HCT116 (cell line): ENCODE results near the gene S1PR4. TPM values are rescaled to one million over a fixed set of nuclear protein-coding genes. Genes with fewer than 3 reads are reported as not detected.

Experiments
- ATAC-seq: fragments of 200-7000 bp; cut with Tn5 transposase; 2 replicates; pipeline ENCODE4 v1.9.1; 2020; ENCODE audit warnings: mild to moderate bottlenecking, moderate library complexity
- BruUV-seq: library from RNA; stranded (reverse); fragments of 400-500 nt; replicated peaks from 2 replicates; lab custom pipeline; 2021; lab: Mats Ljungman, UMichigan
- CTCF ChIA-PET: fragments of 300-600 bp; sonication (Branson Sonifier 250); formaldehyde crosslinking; loops from one replicate; lab custom pipeline; 2021; ENCODE audit warnings: antibody characterized with exemption; lab: Charles Lee
- POLR2A ChIA-PET: fragments of 300-600, 350-600 bp; sonication (Branson Sonifier 250); formaldehyde crosslinking; loops from one replicate; lab custom pipeline; 2021; ENCODE audit warnings: antibody characterized with exemption; lab: Charles Lee
- RAD21 ChIA-PET, 2 experiments: fragments of 300-600 bp; sonication (Branson Sonifier 250); formaldehyde crosslinking; loops; one replicate each; lab custom pipeline; 2023; ENCODE audit warnings: low total read pairs in 2 of 2; ENCODE audit not compliant: uncharacterized antibody in 2 of 2, unreplicated experiment in 2 of 2, low non-redundant PET in 1 of 2; lab: Charles Lee
- DNase-seq: peaks from one replicate; pipeline ENCODE4 v3.0.0-alpha.2; 2010; ENCODE audit warnings: low read depth, low spot score
- H2AFZ ChIP-seq: fragments of 200-600 bp; shearing (Covaris generic), sonication (generic); 2 replicates; pipeline ENCODE4 v1.6.1; 2017; ENCODE audit warnings: low read depth, mixed run types, mixed read lengths, antibody characterized with exemption, low read length; ENCODE audit not compliant: poor library complexity, severe bottlenecking
- H3K27ac ChIP-seq: 2 replicates; pipeline ENCODE4 v1.5.1; 2012; ENCODE audit warnings: low read depth, low read length
- H3K27me3 ChIP-seq: fragments of 200-600 bp; sonication (generic); 2 replicates; pipeline ENCODE4 v1.6.1; 2016; ENCODE audit warnings: mixed run types, low read length, mixed read lengths; ENCODE audit not compliant: insufficient read depth
- H3K36me3 ChIP-seq, 2 experiments: fragments of 200-500 bp in 1 of 2; fragments of 200-600 bp in 1 of 2; sonication (Bioruptor generic) in 1 of 2; sonication (generic) in 1 of 2; 2 replicates each; pipeline versions ENCODE4 v1.5.1 to v1.6.1; 2014 to 2016; ENCODE audit warnings: low read length in 2 of 2, inconsistent platforms in 1 of 2, mixed read lengths in 1 of 2, mixed run types in 1 of 2; ENCODE audit not compliant: insufficient read depth in 2 of 2, control insufficient read depth in 1 of 2
- H3K4me1 ChIP-seq, 2 experiments: fragments of 200-600 bp in 1 of 2; sonication (generic) in 1 of 2; 2 replicates each; pipeline versions ENCODE4 v1.5.1 to v1.6.1; 2012 to 2017; ENCODE audit warnings: low read length in 2 of 2, inconsistent platforms in 1 of 2, mild to moderate bottlenecking in 1 of 2, mixed read lengths in 1 of 2, mixed run types in 1 of 2, moderate library complexity in 1 of 2; ENCODE audit not compliant: insufficient read depth in 2 of 2, control insufficient read depth in 1 of 2
- H3K4me2 ChIP-seq: fragments of 200-600 bp; sonication (generic); 2 replicates; pipeline ENCODE4 v1.6.1; 2017; ENCODE audit warnings: mixed run types, low read length, mixed read lengths
- H3K4me3 ChIP-seq, 2 experiments: fragments of 200-600 bp in 1 of 2; sonication (generic) in 1 of 2; replicated peaks in 1 of 2; 2 replicates each; pipeline ENCODE4 v1.5.1; 2011 to 2016; ENCODE audit warnings: low read length in 2 of 2, control low read depth in 1 of 2, low read depth in 1 of 2, mild to moderate bottlenecking in 1 of 2, mixed read lengths in 1 of 2, mixed run types in 1 of 2
- H3K79me2 ChIP-seq: fragments of 200-600 bp; sonication (generic); 2 replicates; pipeline ENCODE4 v1.6.1; 2017; ENCODE audit warnings: mild to moderate bottlenecking, mixed run types, low read length, moderate library complexity, mixed read lengths; ENCODE audit not compliant: insufficient read depth
- H3K9ac ChIP-seq: fragments of 200-600 bp; sonication (generic); 2 replicates; pipeline ENCODE4 v1.6.1; 2016; ENCODE audit warnings: low read length, mixed read lengths
- H3K9me2 ChIP-seq: fragments of 200-600 bp; sonication (generic), shearing (Covaris generic); 2 replicates; pipeline ENCODE4 v1.6.1; 2017; ENCODE audit warnings: mixed run types, mild to moderate bottlenecking, moderate library complexity; ENCODE audit not compliant: insufficient read depth
- H3K9me3 ChIP-seq, 2 experiments: fragments of 200-500 bp in 1 of 2; fragments of 200-600 bp in 1 of 2; sonication (Bioruptor generic) in 1 of 2; sonication (generic) in 1 of 2; 2 replicates each; pipeline ENCODE4 v1.6.1; 2014 to 2017; ENCODE audit warnings: low read length in 2 of 2, mixed read lengths in 2 of 2, inconsistent platforms in 1 of 2, low read depth in 1 of 2, mild to moderate bottlenecking in 1 of 2, mixed run types in 1 of 2, moderate library complexity in 1 of 2; ENCODE audit not compliant: control insufficient read depth in 1 of 2, insufficient read depth in 1 of 2
- H4K20me1 ChIP-seq: fragments of 200-600 bp; sonication (generic), shearing (Covaris generic); 2 replicates; pipeline ENCODE4 v1.6.1; 2017; ENCODE audit warnings: mixed run types, mild to moderate bottlenecking, moderate library complexity; ENCODE audit not compliant: insufficient read depth
- ATF3 ChIP-seq: IDR thresholded peaks from 2 replicates; pipeline ENCODE4 v1.6.1; 2012
- CBX3 ChIP-seq: IDR thresholded peaks from 2 replicates; pipeline ENCODE4 v1.6.1; 2012; ENCODE audit warnings: low read depth
- CEBPB ChIP-seq: IDR thresholded peaks from 2 replicates; pipeline ENCODE4 v1.6.1; 2012; ENCODE audit warnings: low read depth
- EGR1 ChIP-seq: IDR thresholded peaks from 2 replicates; pipeline ENCODE4 v1.6.1; 2012; ENCODE audit warnings: low read depth
- ELF1 ChIP-seq: IDR thresholded peaks from 2 replicates; pipeline ENCODE4 v1.6.1; 2012; ENCODE audit warnings: low read depth, borderline replicate concordance
- EZH2 ChIP-seq: fragments of 200-600 bp; sonication (generic); IDR thresholded peaks from 2 replicates; pipeline ENCODE4 v1.6.1; 2017; ENCODE audit warnings: antibody characterized with exemption, mixed run types
- EZH2phosphoT487 ChIP-seq: fragments of 200-600 bp; IDR thresholded peaks from 2 replicates; pipeline ENCODE4 v1.6.1; 2018; ENCODE audit warnings: antibody characterized with exemption, borderline replicate concordance
- FOSL1 ChIP-seq: IDR thresholded peaks from 2 replicates; pipeline ENCODE4 v1.6.1; 2012; ENCODE audit warnings: low read depth
- POLR2A ChIP-seq: IDR thresholded peaks from 2 replicates; pipeline ENCODE4 v1.7.0; 2011; ENCODE audit warnings: borderline replicate concordance; ENCODE audit not compliant: insufficient read depth, insufficient read length; ENCODE audit errors: extremely low read depth
- POLR2AphosphoS5 ChIP-seq: IDR thresholded peaks from 2 replicates; pipeline ENCODE4 v1.6.1; 2011; ENCODE audit warnings: mild to moderate bottlenecking, low read depth, low read length, moderate library complexity
- SRF ChIP-seq: IDR thresholded peaks from 2 replicates; pipeline ENCODE4 v1.6.1; 2012; ENCODE audit warnings: low read depth
- YY1 ChIP-seq: IDR thresholded peaks from 2 replicates; pipeline ENCODE4 v1.6.1; 2011; ENCODE audit warnings: low read length, low read depth, moderate library complexity, mild to moderate bottlenecking; ENCODE audit not compliant: insufficient replicate concordance; ENCODE audit errors: extremely low read depth
- ZFX ChIP-seq: fragments of 450-650 bp; IDR thresholded peaks from 2 replicates; pipeline ENCODE4 v1.6.1; 2017
- ZNF274 ChIP-seq: fragments of 200-500 bp; sonication (Bioruptor generic); IDR thresholded peaks from 2 replicates; pipeline ENCODE4 v1.6.1; 2014; ENCODE audit warnings: mild to moderate bottlenecking, low read depth, low read length, inconsistent platforms
- intact Hi-C: fragments of 100-400 bp; cut with micrococcal nuclease; formaldehyde crosslinking; loops from 2 replicates; pipeline ENCODE4 v1.10.0; 2022
- total RNA-seq: library from RNA; stranded (reverse); gene quantifications from one replicate; pipeline ENCODE4 v1.2.1, GENCODE V29; 2021; ENCODE audit not compliant: unreplicated experiment

S1PR4 gene
- total RNA-seq, 1 experiment from 2014 or later, result 0.71 TPM

- H3K27ac ChIP-seq, result no peak overlapping the region
- no peaks in the 10 kb centered on the region for H3K9me2 ChIP-seq
- intact Hi-C loops, result no loop called here
- H2AFZ ChIP-seq, result no peak overlapping the region
- BruUV-seq, result no TSS peak
- H3K4me2 ChIP-seq, result no peak overlapping the region
- DNase-seq (no peak), ATAC-seq (no peak)
- RAD21 ChIA-PET, result no interaction called here
- no peaks in the 10 kb centered on the region for H3K36me3 ChIP-seq
- TF ChIP-seq CEBPB (no peak), EGR1 (no peak), YY1 (no peak), CBX3 (no peak), ZNF274 (no peak), ELF1 (no peak), EZH2 (no peak), POLR2AphosphoS5 (no peak)
- no peaks in the 10 kb centered on the region for H3K79me2 ChIP-seq
- CTCF ChIA-PET, result interaction anchor here (0.8 kb wide), 1 partner anchor 10 kb away, joined by 4 read pairs; no protein-coding TSS in a partner anchor
- no peaks in the 10 kb centered on the region for H3K27me3 ChIP-seq
- POLR2A ChIA-PET, result no interaction called here
- H3K9me3 ChIP-seq, result no peaks in the 10 kb centered on the region
- H4K20me1 ChIP-seq, result no peaks in the 10 kb centered on the region
- H3K4me1 ChIP-seq, result peaks cover 0 to 10% of the 10 kb centered on the region in 2 experiments; a peak in 3 of 4 replicates
- no peak overlapping the region for H3K4me3 ChIP-seq
- no peak overlapping the region for H3K9ac ChIP-seq
Observed at GRCh38 chr19:3151563-3152418, 26.8 kb upstream of the S1PR4 start.

- H3K9me2 ChIP-seq, result no peaks in the 10 kb centered on the region
- no peak overlapping the region for H2AFZ ChIP-seq
- no peak overlapping the region for H3K9ac ChIP-seq
- intact Hi-C loops, result no loop called here
- no peaks in the 10 kb centered on the region for H4K20me1 ChIP-seq
- POLR2A ChIA-PET, result no interaction called here
- no peak overlapping the region for H3K27ac ChIP-seq
- TF ChIP-seq ELF1, result no peak
- TF ChIP-seq EZH2phosphoT487, result no peak
- no peak for TF ChIP-seq SRF
- TF ChIP-seq POLR2AphosphoS5, result no peak
- no peak for TF ChIP-seq ATF3
- TF ChIP-seq POLR2A, result no peak
- TF ChIP-seq FOSL1, result no peak
- no peak for TF ChIP-seq ZFX
- TF ChIP-seq CBX3, result no peak
- RAD21 ChIA-PET, result no interaction called here
- H3K4me2 ChIP-seq, result no peak overlapping the region
- H3K27me3 ChIP-seq, result no peaks in the 10 kb centered on the region
- no peak for DNase-seq
- H3K36me3 ChIP-seq, result no peaks in the 10 kb centered on the region
- no peaks in the 10 kb centered on the region for H3K9me3 ChIP-seq
- peaks cover 0 to 10% of the 10 kb centered on the region in 2 experiments; a peak in 3 of 4 replicates for H3K4me1 ChIP-seq
- no peak for ATAC-seq
- CTCF ChIA-PET, result no interaction called here
- no peaks in the 10 kb centered on the region for H3K79me2 ChIP-seq
- no TSS peak for BruUV-seq
- no peak overlapping the region for H3K4me3 ChIP-seq
Observed at GRCh38 chr19:3152419-3152780, 26.2 kb upstream of the S1PR4 start.
